ENCODE measurements around the gene TSPAN33. TPM values are rescaled to one million over a fixed set of nuclear protein-coding genes. Genes with fewer than 3 reads are reported as not detected.
A peak's percentile ranks its signal among the peaks of the same experiment; 100 is the strongest.

TSPAN33 gene
- 1.6 and 3.5 TPM in 2 replicates for total RNA-seq (2021)
- percentile 20 among the genes with signal in this experiment for Bru-seq, nascent RNA
- BruChase-seq, experiment 1, labeled RNA remaining after a 2-hour chase = percentile 14 among the genes with signal in this experiment
- BruChase-seq, experiment 2, labeled RNA remaining after a 6-hour chase = percentile 20 among the genes with signal in this experiment
- long read RNA-seq, transcript TSPAN33-201 (8 exons, 1,863 nt) = major isoform, 12 of 17 reads
- long read RNA-seq, partial matches to known transcripts = 2 of 17 reads
- long read RNA-seq, other reads (novel, unspliced or antisense) = 3 of 17 reads

GRCh38 chr7:129144095-129144833, at the start of gene TSPAN33:
Gene TSPAN33, plus strand, starts transcription at chr7:129144707. Its CDS starts 274 bp downstream, at chr7:129144981.
- H3K4me3 ChIP-seq (ENCODE audit: low read depth, low read length, poor library complexity, severe bottlenecking) = peak within 1 kb of the TSS; percentile 58
- no peaks in the 10 kb centered on the region for H3K36me3 ChIP-seq (ENCODE audit: insufficient read depth, low read length, poor library complexity, severe bottlenecking)
- H3K27me3 ChIP-seq (replicated peaks; ENCODE audit: insufficient read depth, low read depth, low read length, poor library complexity) = peaks cover 16% of the 10 kb centered on the region
- ChIA-PET POLR2A (ENCODE audit: low non-redundant PET) (no interaction called here), CTCF (interaction anchor here (0.6 to 1.5 kb wide), 3 partner anchors 20 to 141 kb away, joined by 3 to 5 read pairs (median 4); no protein-coding TSS in a partner anchor)
- no TSS peak for BruUV-seq (replicated peaks)
- H3K27ac ChIP-seq (ENCODE audit: low read depth, low read length, poor library complexity, severe bottlenecking) = no peak within 1 kb of the TSS
- intact Hi-C loops (cut with micrococcal nuclease; ENCODE audit: unreplicated experiment) = no loop called here
- H3K4me1 ChIP-seq (ENCODE audit: insufficient read depth, low read length, poor library complexity, severe bottlenecking) = no peaks in the 10 kb centered on the region
- no peaks in the 10 kb centered on the region for H3K9me3 ChIP-seq (ENCODE audit: low read depth, low read length, poor library complexity, severe bottlenecking)
- DNase-seq (ENCODE audit: low spot score) = peak; percentile 75
- TF ChIP-seq CTCF (conservative IDR thresholded peaks at IDR 0.05; ENCODE audit: low read depth, low read length) (no peak), EZH2 (IDR thresholded peaks at IDR 0.05; ENCODE audit: borderline replicate concordance, low read depth, low read length, poor library complexity, severe bottlenecking) (no peak)

- no peak overlapping the region for H3K4me3 ChIP-seq (ENCODE audit: low read depth, low read length, poor library complexity, severe bottlenecking)
- H3K9me3 ChIP-seq (ENCODE audit: low read depth, low read length, poor library complexity, severe bottlenecking) = no peaks in the 10 kb centered on the region
- DNase-seq (ENCODE audit: low spot score) = no peak
- no peaks in the 10 kb centered on the region for H3K4me1 ChIP-seq (ENCODE audit: insufficient read depth, low read length, poor library complexity, severe bottlenecking)
- CTCF ChIA-PET = no interaction called here
- TF ChIP-seq EZH2 (IDR thresholded peaks at IDR 0.05; ENCODE audit: borderline replicate concordance, low read depth, low read length, poor library complexity, severe bottlenecking) = no peak
- TF ChIP-seq CTCF (conservative IDR thresholded peaks at IDR 0.05; ENCODE audit: low read depth, low read length) = no peak
- H3K27ac ChIP-seq (ENCODE audit: low read depth, low read length, poor library complexity, severe bottlenecking) = no peak overlapping the region
- intact Hi-C loops (cut with micrococcal nuclease; ENCODE audit: unreplicated experiment) = no loop called here
- H3K27me3 ChIP-seq (replicated peaks; ENCODE audit: insufficient read depth, low read depth, low read length, poor library complexity) = no peaks in the 10 kb centered on the region
- no peaks in the 10 kb centered on the region for H3K36me3 ChIP-seq (ENCODE audit: insufficient read depth, low read length, poor library complexity, severe bottlenecking)
- BruUV-seq (replicated peaks) = no TSS peak
- POLR2A ChIA-PET (ENCODE audit: low non-redundant PET) = no interaction called here
Measured at GRCh38 chr7:129095258-129095657, 49.2 kb upstream of the TSPAN33 start.

GRCh38 chr7:129098409-129099084, 46.0 kb upstream of the TSPAN33 start:
- BruUV-seq (replicated peaks) = no TSS peak
- Histone ChIP-seq H3K4me1 (ENCODE audit: insufficient read depth, low read length, poor library complexity, severe bottlenecking) (peaks cover 18% of the 10 kb centered on the region), H3K27me3 (replicated peaks; ENCODE audit: insufficient read depth, low read depth, low read length, poor library complexity) (no peaks in the 10 kb centered on the region), H3K27ac (ENCODE audit: low read depth, low read length, poor library complexity, severe bottlenecking) (no peak overlapping the region), H3K4me3 (ENCODE audit: low read depth, low read length, poor library complexity, severe bottlenecking) (no peak overlapping the region), H3K9me3 (ENCODE audit: low read depth, low read length, poor library complexity, severe bottlenecking) (no peaks in the 10 kb centered on the region), H3K36me3 (ENCODE audit: insufficient read depth, low read length, poor library complexity, severe bottlenecking) (no peaks in the 10 kb centered on the region)
- POLR2A ChIA-PET (ENCODE audit: low non-redundant PET) = no interaction called here
- no peak for DNase-seq (ENCODE audit: low spot score)
- TF ChIP-seq EZH2 (IDR thresholded peaks at IDR 0.05; ENCODE audit: borderline replicate concordance, low read depth, low read length, poor library complexity, severe bottlenecking) (no peak), CTCF (conservative IDR thresholded peaks at IDR 0.05; ENCODE audit: low read depth, low read length) (no peak)
- CTCF ChIA-PET = no interaction called here
- intact Hi-C loops (cut with micrococcal nuclease; ENCODE audit: unreplicated experiment) = no loop called here
